GM21528 (cell line): ENCODE measurements around the gene CTAG1A.
"Not testable (repeated sequence)": the region's sequence is repeated elsewhere in the genome, so short reads cannot be mapped to it uniquely, and the experiment has no call there.

Experiments used
- ATAC-seq: cut with Tn5 transposase; IDR thresholded peaks from one replicate; pipeline ENCODE4 v1.9.1; 2021; ENCODE audit warnings: mild to moderate bottlenecking, moderate library complexity; ENCODE audit not compliant: unreplicated experiment, low FRiP score

The CTAG1A gene

DNA sequence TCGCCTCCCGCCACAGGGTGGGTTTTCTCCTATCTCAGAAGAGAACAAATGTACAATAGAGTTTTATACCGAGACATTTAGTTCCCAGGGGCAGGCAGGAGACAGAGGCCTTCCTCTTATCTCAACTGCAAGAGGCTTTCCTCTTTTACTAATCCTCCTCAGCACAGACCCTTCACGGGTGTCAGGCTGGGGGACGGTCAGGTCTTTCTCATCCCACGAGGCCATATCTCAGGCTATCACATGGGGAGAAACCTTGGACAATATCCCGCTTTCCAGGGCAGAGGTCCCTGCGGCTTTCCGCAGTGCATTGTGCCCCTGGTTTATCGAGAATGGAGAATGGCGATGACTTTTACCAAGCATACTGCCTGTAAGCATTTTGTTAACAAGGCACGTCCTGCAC is 23.9 kb downstream of the CTAG1A start:
- not testable (repeated sequence) for ATAC-seq

DNA sequence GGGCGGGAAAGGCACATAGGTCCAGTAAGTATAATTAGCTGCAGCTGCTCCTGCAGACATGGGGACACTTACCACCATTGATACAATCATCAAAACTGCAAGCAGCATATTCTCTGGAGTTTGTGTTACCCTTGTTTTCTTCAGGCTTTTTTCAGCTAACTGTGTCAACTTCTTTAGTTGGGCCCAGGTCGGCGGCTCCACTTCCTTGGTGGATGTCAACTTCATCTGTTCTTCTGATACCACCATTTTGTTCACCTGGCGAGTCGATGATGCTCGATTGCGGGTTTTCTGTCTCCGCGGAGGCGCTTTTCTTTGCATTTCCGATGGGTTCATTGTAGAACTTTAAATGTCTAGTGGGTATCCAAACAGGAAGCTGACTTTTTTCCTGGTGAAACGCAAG is 26.2 kb downstream of the CTAG1A start:
- not testable (repeated sequence) for ATAC-seq

DNA sequence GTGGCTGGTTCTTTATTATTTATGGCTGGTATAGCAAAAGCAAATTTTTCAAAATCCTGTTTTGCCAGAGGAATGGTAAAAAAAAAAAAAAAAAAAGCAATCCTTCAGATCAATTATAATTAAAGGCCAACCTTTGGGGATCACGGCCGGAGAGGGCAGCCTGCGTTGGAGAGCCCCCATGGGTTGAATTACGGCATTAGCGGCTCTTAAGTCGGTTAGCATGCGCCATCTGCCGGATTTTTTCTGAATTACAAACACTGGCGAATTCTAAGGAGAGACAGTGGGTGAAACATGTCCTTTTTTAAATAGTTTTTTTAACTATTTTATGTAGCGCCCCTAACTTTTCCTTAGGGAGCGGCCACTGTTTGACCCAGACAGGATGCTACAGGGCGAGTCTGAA is 28.7 kb downstream of the CTAG1A start:
- not testable (repeated sequence) for ATAC-seq

DNA sequence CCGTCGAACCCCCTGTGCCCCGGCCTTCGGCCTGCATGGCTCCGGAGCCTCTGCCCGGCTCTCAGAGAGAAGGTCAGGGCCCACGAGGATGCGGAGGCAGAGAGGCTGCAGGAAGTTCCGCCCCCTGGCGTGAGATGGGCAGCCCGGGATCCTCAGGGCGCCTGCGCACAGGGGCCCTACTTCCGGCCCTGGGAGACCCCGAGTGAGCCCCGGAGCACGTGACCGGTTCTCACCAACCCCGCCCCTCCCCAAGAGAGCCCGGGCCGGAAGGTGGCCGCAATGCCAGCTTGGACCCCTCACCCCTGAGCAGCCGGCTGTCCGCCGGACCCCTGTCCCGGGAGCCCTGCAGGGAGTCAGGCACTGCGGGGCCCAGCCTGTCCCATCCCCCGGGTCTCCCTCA is 34.2 kb downstream of the CTAG1A start, which contains the start of gene CTAG1B:
Gene CTAG1B, minus strand, starts transcription at position 101 of the 400 bp plus-strand sequence. Its CDS starts 64 bp downstream, at position 37.
- not testable (repeated sequence) for ATAC-seq

DNA sequence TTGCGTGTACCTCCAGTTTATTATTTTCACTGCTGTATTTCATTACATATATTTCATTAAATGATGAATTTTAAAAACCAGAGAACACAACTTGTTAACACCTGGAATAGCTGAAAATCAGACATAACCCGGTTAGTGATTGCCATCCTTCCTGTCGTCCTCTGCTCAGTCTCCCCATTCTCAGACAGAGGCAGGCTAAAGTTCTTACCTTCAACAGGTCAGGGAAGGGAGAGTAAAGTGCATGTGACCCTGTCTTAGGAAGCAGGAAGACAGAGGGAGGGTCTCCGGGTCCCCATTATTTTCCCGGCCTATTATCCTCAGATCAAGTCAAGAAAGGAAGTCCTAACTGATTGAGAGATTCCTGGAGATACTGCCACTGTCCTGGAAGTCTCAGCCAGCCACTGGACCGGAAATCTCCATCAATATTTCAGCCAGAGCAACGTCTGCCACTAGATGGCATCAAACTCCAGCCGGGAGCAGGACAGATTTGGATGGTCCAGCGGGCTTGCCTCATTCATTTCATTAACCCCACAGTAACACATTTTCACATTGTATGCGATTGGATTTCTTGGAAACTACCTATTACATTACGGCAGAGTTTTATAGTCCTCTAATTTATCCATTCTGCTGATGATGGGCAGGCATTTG is 36.0 kb downstream of the CTAG1A start:
- not testable (repeated sequence) for ATAC-seq

DNA sequence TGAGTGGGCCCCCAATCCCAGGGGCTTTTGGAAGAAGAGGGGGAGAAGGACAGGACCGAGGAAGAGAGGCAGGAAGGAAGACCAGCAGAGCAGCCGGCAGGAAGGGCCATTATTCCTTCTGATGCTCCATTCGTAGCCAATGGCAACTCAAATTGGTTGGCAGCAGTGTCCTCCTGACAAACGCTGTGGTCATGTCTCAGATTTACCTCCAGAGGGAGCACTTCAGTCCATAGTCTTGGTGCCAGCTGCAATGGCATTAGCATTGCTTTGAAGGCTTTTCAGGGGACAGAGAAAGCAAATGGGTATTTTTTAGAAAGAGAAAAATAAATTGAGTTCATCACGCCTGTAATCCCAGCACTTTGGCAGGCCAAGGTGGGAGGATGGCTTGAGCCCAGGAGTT is 44.0 kb downstream of the CTAG1A start:
- ATAC-seq, result not testable (repeated sequence)

DNA sequence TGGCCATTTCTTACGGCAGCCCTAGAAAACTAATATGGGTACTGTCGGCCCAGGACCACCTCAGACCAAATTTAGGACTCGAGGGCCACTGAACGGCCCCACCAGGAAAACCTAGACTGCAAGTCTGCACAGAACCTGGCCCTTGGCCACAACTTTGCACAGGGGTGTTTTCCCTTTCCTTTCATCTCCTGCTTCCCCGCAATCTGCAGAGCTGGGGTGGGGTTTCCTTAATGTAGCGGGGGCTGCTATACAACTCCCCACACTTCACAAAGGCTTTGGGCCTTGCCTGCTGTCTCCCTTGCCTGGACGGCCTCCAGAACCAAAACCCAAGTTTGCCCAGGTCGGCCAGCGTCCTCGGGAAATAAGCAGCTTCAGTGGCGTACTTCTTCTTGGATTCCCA is 46.0 kb downstream of the CTAG1A start:
- ATAC-seq, result not testable (repeated sequence)

DNA sequence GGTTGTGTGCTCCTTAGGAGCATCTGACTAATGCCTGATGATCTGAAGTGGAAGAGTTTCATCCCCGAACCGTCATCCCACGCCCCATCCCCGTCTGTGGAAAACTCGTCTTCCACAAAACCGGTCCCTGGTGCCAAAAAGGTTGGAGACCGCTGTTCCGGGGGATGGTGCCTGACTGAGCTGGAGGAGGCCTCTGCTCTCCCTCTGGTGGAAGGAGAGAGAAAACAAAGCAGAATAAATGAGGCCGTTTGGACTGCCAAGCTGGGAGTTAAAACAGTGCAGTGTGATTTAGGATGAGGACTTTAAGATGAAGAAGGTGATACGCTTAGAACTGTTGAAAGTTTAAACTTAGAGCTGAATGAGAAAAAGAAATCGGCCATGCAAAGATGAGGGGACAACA is 48.7 kb downstream of the CTAG1A start:
- not testable (repeated sequence) for ATAC-seq
